Lower lobe of right lung (tissue), 2 donors: Measurements from ENCODE around the gene NUDT2. TPM values are rescaled to one million over a fixed set of nuclear protein-coding genes. Genes with fewer than 3 reads are reported as not detected.
A peak's percentile ranks its signal among the peaks of the same experiment; 100 is the strongest.

ENCODE experiments used
- ATAC-seq, 2 donors: fragments of 200-7000 bp; cut with Tn5 transposase; one replicate each; pipeline ENCODE4 v1.9.1; 2020 to 2022; ENCODE audit warnings: mild to moderate bottlenecking in 2 of 2, moderate library complexity in 2 of 2
- DNase-seq: peaks from one replicate; pipeline ENCODE4 v3.0.0-alpha.2; 2020
- H3K27ac ChIP-seq: fragments of 200-600 bp; one replicate; pipeline ENCODE4 v1.8.0; 2022
- H3K27me3 ChIP-seq: fragments of 200-600 bp; one replicate; pipeline ENCODE4 v1.8.0; 2022; ENCODE audit warnings: low read depth
- H3K36me3 ChIP-seq: fragments of 200-600 bp; one replicate; pipeline ENCODE4 v1.8.0; 2022; ENCODE audit warnings: mild to moderate bottlenecking
- H3K4me1 ChIP-seq: fragments of 200-600 bp; one replicate; pipeline ENCODE4 v1.8.0; 2022
- H3K4me3 ChIP-seq: fragments of 200-600 bp; one replicate; pipeline ENCODE4 v1.8.0; 2022; ENCODE audit warnings: mild to moderate bottlenecking
- H3K9me3 ChIP-seq: fragments of 200-600 bp; one replicate; pipeline ENCODE4 v1.8.0; 2022
- CTCF ChIP-seq: fragments of 200-600 bp; IDR thresholded peaks from one replicate; pipeline ENCODE4 v1.8.0; 2022; ENCODE audit warnings: antibody characterized with exemption, mild to moderate bottlenecking
- intact Hi-C: fragments of 100-400 bp; cut with DNase I; formaldehyde crosslinking; loops from one replicate; pipeline ENCODE4 v1.11.0; 2022
- total RNA-seq: library from RNA; stranded (reverse); fragmentation: NEBNext Ultra II Directional; extraction: Animal tissue kit (Norgen Biotek cat#: 25700); gene quantifications from one replicate; pipeline ENCODE4 v1.2.1, GENCODE V29; 2021
- donor health status: DM: no; HTN: yes; CAD: no; lungs with severe emphysema.

The NUDT2 gene
- total RNA-seq, 1 donor from 2014 or later: 13.5 TPM

- H3K27me3 ChIP-seq: no peaks in the 10 kb centered on the region
- H3K36me3 ChIP-seq: peaks cover 6% of the 10 kb centered on the region
- no peaks in the 10 kb centered on the region for H3K9me3 ChIP-seq
- no peak overlapping the region for H3K27ac ChIP-seq
- no peak overlapping the region for H3K4me3 ChIP-seq
- no peak for ATAC-seq
- peaks cover 27% of the 10 kb centered on the region for H3K4me1 ChIP-seq
- no peak for TF ChIP-seq CTCF
- DNase-seq: no peak
- intact Hi-C loops: no loop called here
These were observed 44.4 kb downstream of the NUDT2 start for GRCh38 chr9:34373749-34374148.

DNA sequence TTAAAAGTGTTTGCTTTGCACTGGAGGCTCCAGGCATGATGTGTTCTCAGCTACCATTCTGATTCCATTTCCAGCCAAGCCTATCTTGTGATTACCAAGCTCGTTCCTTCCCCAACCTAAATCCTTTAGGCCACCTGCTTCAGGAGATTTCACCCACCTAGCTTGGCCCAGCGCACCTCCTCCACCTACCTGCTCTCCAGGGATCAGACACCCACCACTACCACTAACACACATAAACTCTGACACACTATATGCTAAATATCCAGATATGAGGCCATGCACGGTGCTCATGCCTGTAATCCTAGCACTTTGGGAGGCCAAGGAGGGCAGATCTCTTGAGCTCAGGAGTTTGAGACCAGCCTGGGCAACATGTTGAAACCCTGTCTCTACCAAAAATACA is 45.0 kb downstream of the NUDT2 start:
- DNase-seq: no peak
- no peak overlapping the region for H3K4me3 ChIP-seq
- no peaks in the 10 kb centered on the region for H3K27me3 ChIP-seq
- intact Hi-C loops: no loop called here
- peaks cover 30% of the 10 kb centered on the region for H3K4me1 ChIP-seq
- ATAC-seq: no peak
- no peaks in the 10 kb centered on the region for H3K9me3 ChIP-seq
- H3K36me3 ChIP-seq: peaks cover 6% of the 10 kb centered on the region
- no peak overlapping the region for H3K27ac ChIP-seq
- no peak for TF ChIP-seq CTCF

DNA sequence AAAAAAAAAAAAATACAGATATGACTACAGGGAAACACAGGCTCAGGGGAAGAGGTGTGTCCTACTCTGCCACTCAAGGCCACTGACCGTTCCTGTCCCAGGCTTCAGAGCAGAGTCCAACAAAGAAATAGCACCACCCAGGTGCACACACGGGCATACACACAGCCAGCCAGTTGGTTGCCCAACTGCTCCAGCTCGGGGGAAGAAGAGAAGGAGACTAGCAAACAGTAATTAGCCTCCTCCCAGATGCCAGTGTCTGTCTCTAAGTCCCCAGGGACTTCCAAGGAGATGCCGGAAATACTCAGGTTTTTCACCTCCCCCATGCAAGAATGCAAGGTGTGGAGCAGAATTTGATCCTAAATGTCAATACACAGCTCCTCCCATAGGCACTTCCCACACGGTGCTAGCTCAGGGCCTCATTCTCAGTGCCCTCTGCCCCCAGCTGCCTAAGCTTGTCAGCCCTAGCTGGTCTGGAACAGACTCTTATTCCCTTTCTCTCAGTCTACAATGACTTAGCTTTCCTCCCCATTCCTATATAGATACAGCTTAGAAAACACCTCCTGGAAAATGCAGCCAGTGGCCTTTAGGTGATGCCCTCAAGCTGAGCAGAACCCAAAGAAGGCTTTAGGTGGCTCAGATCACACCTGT is 45.7 kb downstream of the NUDT2 start:
- H3K4me1 ChIP-seq: peaks cover 35% of the 10 kb centered on the region
- H3K9me3 ChIP-seq: no peaks in the 10 kb centered on the region
- peak overlapping the region; percentile 4 for H3K27ac ChIP-seq
- no peak for DNase-seq
- TF ChIP-seq CTCF: no peak
- no peak overlapping the region for H3K4me3 ChIP-seq
- intact Hi-C loops: no loop called here
- no peaks in the 10 kb centered on the region for H3K27me3 ChIP-seq
- ATAC-seq: no peak
- H3K36me3 ChIP-seq: peaks cover 6% of the 10 kb centered on the region

DNA sequence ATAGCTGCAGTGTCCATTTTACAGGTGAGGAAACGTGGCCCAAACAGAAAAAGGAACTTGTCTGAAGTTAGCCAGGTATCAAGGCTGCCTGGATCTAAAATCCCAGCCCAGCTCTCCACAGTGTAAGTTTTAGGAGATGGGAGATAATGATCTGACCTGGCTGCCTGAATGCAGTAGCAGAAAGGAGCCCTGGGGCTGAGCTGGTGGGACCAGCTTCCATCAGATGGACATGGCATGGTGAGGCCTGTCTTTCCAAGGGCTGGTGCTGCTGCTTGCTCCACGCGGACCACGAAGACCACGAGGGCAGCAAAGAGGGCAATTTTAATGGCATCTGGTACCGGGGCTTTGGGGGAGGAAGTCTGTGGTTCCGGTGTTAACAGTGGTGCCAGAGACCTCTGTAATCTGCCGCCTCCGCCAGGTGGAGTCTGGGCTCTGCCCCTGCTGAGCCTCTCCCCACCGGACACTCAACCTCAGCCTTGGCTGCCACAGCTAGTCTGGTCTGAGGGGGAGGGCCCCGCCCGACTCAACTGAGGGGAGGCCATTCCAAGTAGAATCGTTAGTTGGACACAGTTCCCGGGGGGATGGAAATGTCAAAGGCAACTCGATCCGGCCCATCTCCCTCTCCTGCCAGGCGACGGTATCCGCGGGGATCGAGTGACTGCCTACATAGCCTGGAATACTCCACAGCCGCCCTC is 46.7 kb downstream of the NUDT2 start:
- Histone ChIP-seq H3K36me3 (peaks cover 5% of the 10 kb centered on the region), H3K4me1 (peaks cover 44% of the 10 kb centered on the region), H3K27ac (peak overlapping the region; percentile 71), H3K9me3 (no peaks in the 10 kb centered on the region), H3K4me3 (peak overlapping the region; percentile 80), H3K27me3 (no peaks in the 10 kb centered on the region)
- DNase-seq (peak; percentile 73), ATAC-seq (peak; percentile 59 to 63)
- peak; percentile 19 for TF ChIP-seq CTCF
- intact Hi-C loops: no loop called here

- ATAC-seq (peak; percentile 92 to 93), DNase-seq (peak; percentile 98)
- peaks cover 48% of the 10 kb centered on the region for H3K4me1 ChIP-seq
- H3K27ac ChIP-seq: peak within 1 kb of the TSS; percentile 71
- peak within 1 kb of the TSS; percentile 80 for H3K4me3 ChIP-seq
- intact Hi-C loops: no loop called here
- TF ChIP-seq CTCF: no peak
- H3K36me3 ChIP-seq: no peaks in the 10 kb centered on the region
- H3K27me3 ChIP-seq: no peaks in the 10 kb centered on the region
- no peaks in the 10 kb centered on the region for H3K9me3 ChIP-seq
These were observed 47.4 kb downstream of the NUDT2 start, which contains the start of gene MYORG for GRCh38 chr9:34376596-34377403. MYORG (minus strand) TSS chr9:34376898; CDS start chr9:34372943, 3,955 bp downstream.
